ENCODE data around the gene ARHGAP27. TPM values are rescaled to one million over a fixed set of nuclear protein-coding genes. Genes with fewer than 3 reads are reported as not detected.

ARHGAP27 gene
- total RNA-seq, 4 donors from 2014 or later = 11.2 to 15.0 (median 12.9) TPM

- DNase-seq (ENCODE audit: extremely low spot score) = no peak
- H3K27ac ChIP-seq (replicated peaks in 1 of 4) = no peak overlapping the region
- H3K9me3 ChIP-seq = no peaks in the 10 kb centered on the region
- H3K4me1 ChIP-seq = peaks cover 0 to 9% (median 7%) of the 10 kb centered on the region in 4 donors
- no peak for TF ChIP-seq POLR2A (IDR thresholded peaks at IDR 0.05; ENCODE audit: low read depth)
- no peaks in the 10 kb centered on the region for H3K36me3 ChIP-seq
- WGBS = 68% methylated on average over 13 of the region's 17 CpGs
- no peak overlapping the region for H3K4me3 ChIP-seq
- no peaks in the 10 kb centered on the region for H3K27me3 ChIP-seq
- intact Hi-C loops (cut with DNase I) = no loop called here
Observed at GRCh38 chr17:45364531-45365390, 67.9 kb downstream of the ARHGAP27 start.

GRCh38 chr17:45363498-45363897 lies 69.2 kb downstream of the ARHGAP27 start:
- TF ChIP-seq EP300 (IDR thresholded peaks at IDR 0.05) (no peak), POLR2AphosphoS5 (IDR thresholded peaks at IDR 0.05) (no peak), CTCF (IDR thresholded peaks at IDR 0.05) (no peak), POLR2A (IDR thresholded peaks at IDR 0.05; ENCODE audit: low read depth) (no peak)
- Histone ChIP-seq H3K4me3 (no peak overlapping the region), H3K4me1 (peaks cover 0 to 9% (median 7%) of the 10 kb centered on the region in 4 donors), H3K9me3 (no peaks in the 10 kb centered on the region), H3K36me3 (no peaks in the 10 kb centered on the region), H3K27ac (replicated peaks in 1 of 4) (no peak overlapping the region), H3K27me3 (no peaks in the 10 kb centered on the region)
- WGBS = 92% methylated on average over 3 of the region's 3 CpGs
- intact Hi-C loops (cut with DNase I) = no loop called here
- DNase-seq (ENCODE audit: extremely low spot score) = no peak

- Histone ChIP-seq H3K4me3 (no peak overlapping the region), H3K27ac (replicated peaks in 1 of 4) (no peak overlapping the region), H3K4me1 (peaks cover 0 to 9% (median 7%) of the 10 kb centered on the region in 4 donors), H3K9me3 (no peaks in the 10 kb centered on the region), H3K27me3 (no peaks in the 10 kb centered on the region), H3K36me3 (no peaks in the 10 kb centered on the region)
- intact Hi-C loops (cut with DNase I) = no loop called here
- 70% methylated on average over 4 of the region's 4 CpGs for WGBS
- DNase-seq (ENCODE audit: extremely low spot score) = no peak
- TF ChIP-seq POLR2AphosphoS5 (IDR thresholded peaks at IDR 0.05) (no peak), CTCF (IDR thresholded peaks at IDR 0.05) (no peak), POLR2A (IDR thresholded peaks at IDR 0.05; ENCODE audit: low read depth) (no peak), EP300 (IDR thresholded peaks at IDR 0.05) (no peak)
Observed at GRCh38 chr17:45361976-45362375, 70.7 kb downstream of the ARHGAP27 start.

GRCh38 chr17:45361451-45361850 lies 71.2 kb downstream of the ARHGAP27 start:
- WGBS = 81% methylated on average over 3 of the region's 3 CpGs

More at GRCh38 chr17:45361451-45361850, 71.2 kb downstream of the ARHGAP27 start:
- peak in 1 of 2 donors; percentile 8 for TF ChIP-seq POLR2AphosphoS5 (IDR thresholded peaks at IDR 0.05)
- no peak for TF ChIP-seq CTCF (IDR thresholded peaks at IDR 0.05)
- no peak overlapping the region for H3K4me3 ChIP-seq
- no peak overlapping the region for H3K27ac ChIP-seq (replicated peaks in 1 of 4)
- no peaks in the 10 kb centered on the region for H3K36me3 ChIP-seq
- no peak for DNase-seq (ENCODE audit: extremely low spot score)
- no peaks in the 10 kb centered on the region for H3K27me3 ChIP-seq
- intact Hi-C loops (cut with DNase I) = no loop called here
- peaks cover 0 to 9% (median 7%) of the 10 kb centered on the region in 4 donors for H3K4me1 ChIP-seq
- no peaks in the 10 kb centered on the region for H3K9me3 ChIP-seq

Data from esophagus muscularis mucosa (tissue), 4 donors.